Neuronal stem cell (in vitro differentiated cells): Measurements from ENCODE around the gene METRNL.
A peak's percentile ranks its signal among the peaks of the same experiment; 100 is the strongest.

Experiments
- DNase-seq: peaks from one replicate; pipeline ENCODE4 v3.0.0-alpha.2; 2013; ENCODE audit warnings: low spot score
- H2AFZ ChIP-seq: one replicate; pipeline ENCODE4 v1.6.1; 2013; ENCODE audit warnings: mild to moderate bottlenecking, low read length, inconsistent platforms
- H2AK5ac ChIP-seq: 2 replicates; pipeline ENCODE4 v1.6.1; 2013; ENCODE audit warnings: low read depth, mild to moderate bottlenecking, inconsistent platforms, low read length, moderate library complexity, mixed read lengths
- H2BK120ac ChIP-seq: 2 replicates; pipeline ENCODE4 v1.6.1; 2013; ENCODE audit warnings: low read depth, mild to moderate bottlenecking, inconsistent platforms, low read length, moderate library complexity, mixed read lengths
- H2BK12ac ChIP-seq: one replicate; pipeline ENCODE4 v1.6.1; 2013; ENCODE audit warnings: low read length, inconsistent platforms
- H2BK15ac ChIP-seq: 2 replicates; pipeline ENCODE4 v1.6.1; 2013; ENCODE audit warnings: mild to moderate bottlenecking, low read length, inconsistent platforms, mixed read lengths
- H2BK5ac ChIP-seq: one replicate; pipeline ENCODE4 v1.6.1; 2013; ENCODE audit warnings: inconsistent platforms, mild to moderate bottlenecking, low read length, moderate library complexity
- H3K14ac ChIP-seq: one replicate; pipeline ENCODE4 v1.6.1; 2013; ENCODE audit warnings: low read length, inconsistent platforms
- H3K18ac ChIP-seq: 2 replicates; pipeline ENCODE4 v1.6.1; 2013; ENCODE audit warnings: low read length, inconsistent platforms
- H3K23ac ChIP-seq: 2 replicates; pipeline ENCODE4 v1.6.1; 2013; ENCODE audit warnings: low read depth, mild to moderate bottlenecking, mixed read lengths, low read length, inconsistent platforms; ENCODE audit not compliant: poor library complexity
- H3K27ac ChIP-seq: replicated peaks from 3 replicates; pipeline ENCODE4 v1.5.1; 2013; ENCODE audit warnings: low read length, inconsistent platforms
- H3K27me3 ChIP-seq, 3 experiments: 2 replicates each; pipeline ENCODE4 v1.6.1; 2013; ENCODE audit warnings: low read length in 3 of 3, mild to moderate bottlenecking in 2 of 3, inconsistent platforms in 1 of 3, low read depth in 1 of 3, mixed read lengths in 1 of 3, moderate library complexity in 1 of 3; ENCODE audit not compliant: control insufficient read depth in 3 of 3, insufficient read depth in 3 of 3
- H3K36me3 ChIP-seq, 2 donors: replicated peaks in 1 of 2; 2 replicates each; pipeline ENCODE4 v1.6.1; 2013; ENCODE audit warnings: low read length in 2 of 2; ENCODE audit not compliant: control insufficient read depth in 2 of 2, insufficient read depth in 2 of 2
- H3K4ac ChIP-seq: 2 replicates; pipeline ENCODE4 v1.6.1; 2013; ENCODE audit warnings: inconsistent platforms, mild to moderate bottlenecking, low read length, moderate library complexity
- H3K4me1 ChIP-seq, 2 donors: 1 replicate in 1 of 2; 2 replicates in 1 of 2; pipeline ENCODE4 v1.6.1; 2013; ENCODE audit warnings: low read length in 2 of 2, low read depth in 1 of 2; ENCODE audit not compliant: control insufficient read depth in 2 of 2, insufficient read depth in 1 of 2
- H3K4me2 ChIP-seq: one replicate; pipeline ENCODE4 v1.6.1; 2013; ENCODE audit warnings: mild to moderate bottlenecking, low read length, inconsistent platforms; ENCODE audit not compliant: insufficient read depth, poor library complexity, severe bottlenecking
- H3K4me3 ChIP-seq, 2 donors: 2 replicates each; pipeline ENCODE4 v1.5.1; 2013; ENCODE audit warnings: low read length in 2 of 2, mild to moderate bottlenecking in 2 of 2, inconsistent platforms in 1 of 2, moderate library complexity in 1 of 2
- H3K79me1 ChIP-seq: one replicate; pipeline ENCODE4 v1.6.1; 2013; ENCODE audit warnings: low read depth, mild to moderate bottlenecking, inconsistent platforms, low read length, moderate library complexity
- H3K9ac ChIP-seq: one replicate; pipeline ENCODE4 v1.6.1; 2013; ENCODE audit warnings: mild to moderate bottlenecking, low read depth, low read length, inconsistent platforms; ENCODE audit not compliant: poor library complexity
- H3K9me3 ChIP-seq, 2 donors: replicated peaks in 1 of 2; 2 replicates each; pipeline versions ENCODE3 to v1.6.1; 2013; ENCODE audit warnings: low read length in 2 of 2, mild to moderate bottlenecking in 2 of 2, inconsistent platforms in 1 of 2, low read depth in 1 of 2, mixed read lengths in 1 of 2, moderate library complexity in 1 of 2; ENCODE audit not compliant: control insufficient read depth in 2 of 2, insufficient read depth in 1 of 2
- H4K8ac ChIP-seq: one replicate; pipeline ENCODE4 v1.6.1; 2013; ENCODE audit warnings: low read depth, mild to moderate bottlenecking, inconsistent platforms, low read length, moderate library complexity
- H4K91ac ChIP-seq: one replicate; pipeline ENCODE4 v1.6.1; 2013; ENCODE audit warnings: low read length, low read depth, mild to moderate bottlenecking, inconsistent platforms; ENCODE audit not compliant: poor library complexity
- WGBS, 2 donors: extraction: QIAGEN DNeasy Blood & Tissue Kit; methylation state at CpG; one replicate each; pipeline ENCODE4 v1.1.7; 2013; ENCODE audit warnings: missing lambda C conversion rate in 2 of 2, mixed read lengths in 1 of 2; ENCODE audit not compliant: insufficient read length in 2 of 2, insufficient replicate concordance in 1 of 2; ENCODE audit errors: extremely low coverage in 2 of 2; 5-methylcytosine and 5-hydroxymethylcytosine counted together

Gene METRNL

DNA sequence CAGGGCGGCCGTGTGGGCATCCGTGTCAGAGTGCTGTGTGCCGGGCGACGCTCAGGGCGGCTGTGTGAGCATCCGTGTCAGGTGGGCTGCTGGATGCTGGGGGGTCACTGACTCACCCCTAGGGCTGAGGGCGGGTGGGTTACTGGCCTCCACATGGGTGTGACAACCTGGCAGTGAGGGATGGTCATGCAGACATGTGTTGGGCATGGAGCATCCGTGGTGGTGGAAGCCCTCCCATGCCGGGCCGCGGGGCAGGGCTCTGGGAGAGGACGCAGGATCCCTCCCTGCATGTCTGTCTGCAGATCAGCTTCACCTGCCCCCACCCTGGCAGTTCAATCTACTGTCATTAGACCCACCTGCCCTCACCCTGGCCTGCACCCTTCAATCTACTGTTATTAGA, 56.3 kb downstream of the METRNL start:
- H3K23ac ChIP-seq, result no peak overlapping the region
- no CpG with 5 or more reads among the region's 14 CpGs for WGBS, 2 donors
- no peak overlapping the region for H3K4me2 ChIP-seq

DNA sequence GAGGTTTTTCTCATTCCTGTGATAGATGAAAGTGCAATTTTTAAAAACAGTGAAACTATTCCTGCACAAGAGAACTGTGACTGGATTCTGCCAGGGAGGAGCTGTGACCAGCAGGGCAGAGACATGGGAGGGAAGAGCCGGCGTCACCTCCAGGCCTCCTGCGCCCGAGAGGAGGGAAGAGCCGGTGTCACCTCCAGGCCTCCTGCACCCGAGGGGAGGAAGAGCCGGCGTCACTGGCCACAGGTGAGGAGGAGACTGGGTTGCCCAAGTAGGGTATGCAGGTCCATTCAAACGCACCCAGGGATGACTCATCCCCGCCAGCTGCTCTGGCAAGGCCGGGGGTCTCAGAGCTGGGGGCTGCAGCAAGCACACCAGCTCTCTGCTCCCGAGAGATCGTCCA, 56.7 kb downstream of the METRNL start:
- Histone ChIP-seq H3K4me2 (no peak overlapping the region), H3K27ac (no peak overlapping the region), H2AFZ (no peak overlapping the region), H2BK12ac (no peak overlapping the region), H3K14ac (no peak overlapping the region), H3K9ac (no peak overlapping the region), H4K91ac (no peak overlapping the region), H2BK120ac (no peak overlapping the region), H4K8ac (no peak overlapping the region), H3K9me3 (peaks cover 0 to 21% of the 10 kb centered on the region in 2 donors), H3K36me3 (no peaks in the 10 kb centered on the region), H2AK5ac (no peak overlapping the region), H3K23ac (no peak overlapping the region), H2BK15ac (no peak overlapping the region), H3K27me3 (peaks cover 0 to 27% (median 0%) of the 10 kb centered on the region in 3 experiments), H2BK5ac (no peak overlapping the region), H3K79me1 (no peaks in the 10 kb centered on the region), H3K4ac (no peak overlapping the region), H3K18ac (no peak overlapping the region), H3K4me3 (no peak overlapping the region), H3K4me1 (no peaks in the 10 kb centered on the region)
- DNase-seq, result no peak
- no CpG with 5 or more reads among the region's 13 CpGs for WGBS, 2 donors

More for the DNA sequence above, 56.3 kb downstream of the METRNL start:
- Histone ChIP-seq H4K8ac (no peak overlapping the region), H2BK15ac (no peak overlapping the region), H3K9ac (peak overlapping the region; percentile 44), H2BK5ac (no peak overlapping the region), H3K79me1 (no peaks in the 10 kb centered on the region), H3K4me1 (no peaks in the 10 kb centered on the region), H2AFZ (no peak overlapping the region), H3K14ac (peak overlapping the region; percentile 21), H3K36me3 (no peaks in the 10 kb centered on the region), H3K27me3 (peaks cover 0 to 27% (median 0%) of the 10 kb centered on the region in 3 experiments), H2AK5ac (no peak overlapping the region), H2BK120ac (no peak overlapping the region), H3K4ac (no peak overlapping the region), H4K91ac (no peak overlapping the region), H2BK12ac (no peak overlapping the region), H3K4me3 (no peak overlapping the region), H3K27ac (no peak overlapping the region), H3K18ac (no peak overlapping the region), H3K9me3 (peaks cover 0 to 22% of the 10 kb centered on the region in 2 donors)
- no peak for DNase-seq

DNA sequence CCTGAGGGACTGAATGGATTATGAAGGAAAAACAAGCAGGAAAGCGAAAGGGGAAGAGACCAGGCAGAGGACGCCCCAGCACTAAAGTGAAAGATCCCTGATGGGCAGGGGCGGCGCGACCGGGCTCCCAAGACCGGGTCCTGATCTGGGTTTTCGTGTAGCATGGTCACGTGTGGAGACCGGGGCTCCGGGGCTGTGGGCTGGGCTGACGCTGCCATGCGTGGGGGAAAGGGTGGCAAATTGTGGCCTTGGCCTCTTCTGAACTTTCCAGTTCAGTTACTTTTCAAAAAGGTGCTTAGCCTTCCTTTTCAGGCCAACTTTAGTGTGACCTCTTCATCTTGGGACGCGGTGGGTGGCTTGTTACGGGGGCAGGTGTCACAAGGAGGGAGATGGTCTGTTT, 57.5 kb downstream of the METRNL start:
- no peak overlapping the region for H2BK5ac ChIP-seq
- no peak for DNase-seq
- no peaks in the 10 kb centered on the region for H3K36me3 ChIP-seq
- peaks cover 3 to 18% of the 10 kb centered on the region in 2 donors for H3K9me3 ChIP-seq
- no peak overlapping the region for H3K23ac ChIP-seq
- H3K14ac ChIP-seq, result no peak overlapping the region
- no peak overlapping the region for H2BK12ac ChIP-seq
- H3K27me3 ChIP-seq, result peaks cover 0 to 27% (median 0%) of the 10 kb centered on the region in 3 experiments
- no peak overlapping the region for H2AFZ ChIP-seq
- H2BK15ac ChIP-seq, result no peak overlapping the region
- WGBS, 2 donors, result no CpG with 5 or more reads among the region's 16 CpGs
- no peak overlapping the region for H3K4me3 ChIP-seq
- H3K79me1 ChIP-seq, result no peaks in the 10 kb centered on the region
- no peak overlapping the region for H4K91ac ChIP-seq
- H3K9ac ChIP-seq, result no peak overlapping the region
- no peak overlapping the region for H3K27ac ChIP-seq
- no peak overlapping the region for H4K8ac ChIP-seq
- no peak overlapping the region for H3K4me2 ChIP-seq
- H3K4ac ChIP-seq, result no peak overlapping the region
- H3K4me1 ChIP-seq, result no peaks in the 10 kb centered on the region
- H3K18ac ChIP-seq, result no peak overlapping the region
- no peak overlapping the region for H2BK120ac ChIP-seq
- H2AK5ac ChIP-seq, result no peak overlapping the region

DNA sequence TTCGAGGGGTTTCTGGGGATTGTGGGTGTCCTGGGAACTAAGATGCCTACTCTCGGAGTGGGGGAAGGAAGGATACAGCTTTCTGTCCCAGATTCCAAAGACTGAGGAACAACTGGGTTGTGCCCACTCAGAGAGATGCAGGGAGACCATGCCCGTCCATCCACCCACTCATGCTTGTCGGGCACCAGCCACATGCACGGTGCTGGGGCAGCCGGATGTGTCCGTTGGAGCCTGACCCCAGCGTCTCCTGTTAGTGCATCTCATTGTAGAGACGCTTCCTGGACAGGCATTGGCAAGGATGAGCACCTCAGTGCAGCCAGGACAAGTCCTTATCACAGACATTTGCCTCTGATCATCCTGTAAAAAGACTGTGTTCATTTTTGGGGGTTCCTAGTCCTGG, 58.1 kb downstream of the METRNL start:
- H3K4ac ChIP-seq, result no peak overlapping the region
- no peaks in the 10 kb centered on the region for H3K36me3 ChIP-seq
- no peak overlapping the region for H3K9ac ChIP-seq
- no peak overlapping the region for H3K23ac ChIP-seq
- no peak overlapping the region for H3K27ac ChIP-seq
- DNase-seq, result no peak
- no peak overlapping the region for H3K18ac ChIP-seq
- no peak overlapping the region for H3K14ac ChIP-seq
- H2BK5ac ChIP-seq, result no peak overlapping the region
- H3K9me3 ChIP-seq, result peaks cover 6 to 17% of the 10 kb centered on the region in 2 donors
- no peak overlapping the region for H2BK12ac ChIP-seq
- no peak overlapping the region for H4K91ac ChIP-seq
- no peak overlapping the region for H2AFZ ChIP-seq
- H3K27me3 ChIP-seq, result peaks cover 0 to 26% (median 0%) of the 10 kb centered on the region in 3 experiments
- no peaks in the 10 kb centered on the region for H3K4me1 ChIP-seq
- H3K79me1 ChIP-seq, result no peaks in the 10 kb centered on the region
- no peak overlapping the region for H2AK5ac ChIP-seq
- no peak overlapping the region for H3K4me2 ChIP-seq
- no peak overlapping the region for H4K8ac ChIP-seq
- H2BK120ac ChIP-seq, result no peak overlapping the region
- H2BK15ac ChIP-seq, result no peak overlapping the region
- no CpG with 5 or more reads among the region's 9 CpGs for WGBS, 2 donors
- H3K4me3 ChIP-seq, result peak overlapping the region in 1 of 2 donors; percentile 58
